ENCODE results near the gene PERCC1.
A peak's percentile ranks its signal among the peaks of the same experiment; 100 is the strongest.

The PERCC1 gene

GRCh38 chr16:1412847-1413246, 18.0 kb upstream of the PERCC1 start:
- no peak for DNase-seq (ENCODE audit: low spot score)

GRCh38 chr16:1413684-1414531, 17.0 kb upstream of the PERCC1 start:
- peak; percentile 65 for DNase-seq (ENCODE audit: low spot score)

- peak; percentile 87 for DNase-seq (ENCODE audit: low spot score)
Observed at GRCh38 chr16:1414532-1415260, 16.2 kb upstream of the PERCC1 start, which contains the start of gene UNKL. Gene UNKL, minus strand, starts transcription at chr16:1414704. Its CDS starts 13 bp downstream, at chr16:1414691.

- DNase-seq (ENCODE audit: low spot score), result no peak
Observed at GRCh38 chr16:1416521-1416941, 14.3 kb upstream of the PERCC1 start.

GRCh38 chr16:1420111-1420539, 10.8 kb upstream of the PERCC1 start:
- no peak for DNase-seq (ENCODE audit: low spot score)

GRCh38 chr16:1422076-1422475, 8.8 kb upstream of the PERCC1 start:
- no peak for DNase-seq (ENCODE audit: low spot score)

GRCh38 chr16:1424028-1424427, 6.8 kb upstream of the PERCC1 start:
- DNase-seq (ENCODE audit: low spot score), result no peak

GRCh38 chr16:1425616-1426370, 5.1 kb upstream of the PERCC1 start:
- DNase-seq (ENCODE audit: low spot score), result no peak

- DNase-seq (ENCODE audit: low spot score), result no peak
Observed at GRCh38 chr16:1426734-1427471, 4.0 kb upstream of the PERCC1 start.

- no peak for DNase-seq (ENCODE audit: low spot score)
Observed at GRCh38 chr16:1427473-1428461, 3.1 kb upstream of the PERCC1 start.

- DNase-seq (ENCODE audit: low spot score), result no peak
Observed at GRCh38 chr16:1428511-1428910, 2.4 kb upstream of the PERCC1 start.

- no peak for DNase-seq (ENCODE audit: low spot score)
Observed at GRCh38 chr16:1429012-1429411, 1.9 kb upstream of the PERCC1 start.

- no peak for DNase-seq (ENCODE audit: low spot score)
Observed at GRCh38 chr16:1429631-1430030, 1.2 kb upstream of the PERCC1 start.

- no peak for DNase-seq (ENCODE audit: low spot score)
Observed at GRCh38 chr16:1430214-1430758, 592 bp upstream of the PERCC1 start.

GRCh38 chr16:1431497-1432270, 806 bp downstream of the PERCC1 start:
- no peak for DNase-seq (ENCODE audit: low spot score)

- DNase-seq (ENCODE audit: low spot score), result no peak
Observed at GRCh38 chr16:1432388-1433262, 1.7 kb downstream of the PERCC1 start.

GRCh38 chr16:1433263-1433560, 2.3 kb downstream of the PERCC1 start:
- no peak for DNase-seq (ENCODE audit: low spot score)

GRCh38 chr16:1433756-1434155, 2.9 kb downstream of the PERCC1 start:
- no peak for DNase-seq (ENCODE audit: low spot score)

Data from left forelimb (tissue), 1 donor.